DND-41 (cell line): Measurements from ENCODE around the gene C1orf174.

Source experiments
- ATAC-seq: fragments of 200-7000 bp; cut with Tn5 transposase; 3 replicates; pipeline ENCODE4 v1.9.1; 2021; ENCODE audit warnings: low read depth; ENCODE audit not compliant: insufficient read depth
- DNase-seq: peaks from one replicate; pipeline ENCODE4 v3.0.0-alpha.2; 2020
- H2AFZ ChIP-seq: 2 replicates; pipeline ENCODE4 v1.6.0; 2012; ENCODE audit warnings: low read depth, low read length
- H3K27ac ChIP-seq: 2 replicates; pipeline ENCODE4 v1.5.1; 2012; ENCODE audit warnings: low read length, inconsistent platforms
- H3K27me3 ChIP-seq: fragments of 200-600 bp; sonication (generic); 2 replicates; pipeline ENCODE4 v1.6.0; 2012; ENCODE audit warnings: low read length, mild to moderate bottlenecking, inconsistent platforms; ENCODE audit not compliant: insufficient read depth, poor library complexity
- H3K36me3 ChIP-seq: 2 replicates; pipeline ENCODE4 v1.5.1; 2012; ENCODE audit warnings: low read length, inconsistent platforms; ENCODE audit not compliant: insufficient read depth
- H3K4me1 ChIP-seq: 2 replicates; pipeline ENCODE4 v1.5.1; 2012; ENCODE audit warnings: mild to moderate bottlenecking, low read length; ENCODE audit not compliant: insufficient read depth
- H3K4me2 ChIP-seq: 2 replicates; pipeline ENCODE4 v1.6.0; 2012; ENCODE audit warnings: mild to moderate bottlenecking, moderate library complexity, low read length, inconsistent platforms; ENCODE audit not compliant: insufficient read depth
- H3K4me3 ChIP-seq, 2 experiments: fragments of 200-600 bp in 1 of 2; shearing (Covaris generic) in 1 of 2; 2 replicates each; pipeline ENCODE4 v1.5.1; 2012 to 2016; ENCODE audit warnings: inconsistent platforms in 2 of 2, low read length in 2 of 2, mild to moderate bottlenecking in 2 of 2, low read depth in 1 of 2, moderate library complexity in 1 of 2
- H3K79me2 ChIP-seq: 2 replicates; pipeline ENCODE4 v1.6.0; 2012; ENCODE audit warnings: low read length, inconsistent platforms; ENCODE audit not compliant: insufficient read depth
- H3K9ac ChIP-seq: 2 replicates; pipeline ENCODE4 v1.6.0; 2012; ENCODE audit warnings: low read depth, mild to moderate bottlenecking, inconsistent platforms, low read length, moderate library complexity
- H3K9me3 ChIP-seq: 2 replicates; pipeline ENCODE4 v1.5.1; 2012; ENCODE audit warnings: low read length, moderate library complexity, mild to moderate bottlenecking, inconsistent platforms; ENCODE audit not compliant: insufficient read depth, severe bottlenecking
- H4K20me1 ChIP-seq: 2 replicates; pipeline ENCODE4 v1.6.0; 2012; ENCODE audit warnings: low read length; ENCODE audit not compliant: insufficient read depth
- CTCF ChIP-seq: IDR thresholded peaks from 2 replicates; pipeline ENCODE4 v1.5.1; 2012; ENCODE audit warnings: borderline replicate concordance, low read length, moderate library complexity, mild to moderate bottlenecking; ENCODE audit not compliant: poor library complexity, severe bottlenecking; ENCODE audit errors: extremely low read depth
- EZH2 ChIP-seq: IDR thresholded peaks from 3 replicates; pipeline ENCODE4 v1.6.1; 2012; ENCODE audit warnings: borderline replicate concordance, low read depth, mild to moderate bottlenecking, moderate library complexity, low read length, inconsistent platforms; ENCODE audit not compliant: severe bottlenecking

Gene C1orf174

GRCh38 chr1:3876716-3877115 is 23.4 kb downstream of the C1orf174 start:
- DNase-seq (no peak), ATAC-seq (no peak)
- no peak for TF ChIP-seq CTCF
- TF ChIP-seq EZH2: no peak
- Histone ChIP-seq H3K36me3 (peaks cover 43% of the 10 kb centered on the region), H3K27me3 (no peaks in the 10 kb centered on the region), H3K9me3 (peaks cover 10% of the 10 kb centered on the region), H3K79me2 (no peaks in the 10 kb centered on the region), H3K4me3 (no peak overlapping the region), H3K9ac (no peak overlapping the region), H3K27ac (no peak overlapping the region), H2AFZ (no peak overlapping the region), H3K4me1 (no peaks in the 10 kb centered on the region), H4K20me1 (no peaks in the 10 kb centered on the region), H3K4me2 (no peak overlapping the region)

GRCh38 chr1:3874736-3875135 is 25.3 kb downstream of the C1orf174 start:
- Histone ChIP-seq H3K79me2 (no peaks in the 10 kb centered on the region), H3K4me2 (no peak overlapping the region), H3K36me3 (peaks cover 47% of the 10 kb centered on the region), H3K9ac (no peak overlapping the region), H3K27me3 (no peaks in the 10 kb centered on the region), H3K9me3 (peaks cover 10% of the 10 kb centered on the region), H3K4me1 (no peaks in the 10 kb centered on the region), H4K20me1 (no peaks in the 10 kb centered on the region), H3K27ac (no peak overlapping the region), H2AFZ (no peak overlapping the region), H3K4me3 (no peak overlapping the region)
- DNase-seq (no peak), ATAC-seq (no peak)
- TF ChIP-seq CTCF (no peak), EZH2 (no peak)

- H3K4me2 ChIP-seq: no peak overlapping the region
- peaks cover 53% of the 10 kb centered on the region for H3K36me3 ChIP-seq
- TF ChIP-seq CTCF (no peak), EZH2 (no peak)
- H3K27me3 ChIP-seq: no peaks in the 10 kb centered on the region
- no peaks in the 10 kb centered on the region for H3K4me1 ChIP-seq
- no peaks in the 10 kb centered on the region for H3K79me2 ChIP-seq
- no peaks in the 10 kb centered on the region for H3K9me3 ChIP-seq
- H2AFZ ChIP-seq: no peak overlapping the region
- H3K9ac ChIP-seq: no peak overlapping the region
- DNase-seq: no peak
- no peak overlapping the region for H3K4me3 ChIP-seq
- no peak overlapping the region for H3K27ac ChIP-seq
- no peaks in the 10 kb centered on the region for H4K20me1 ChIP-seq
- ATAC-seq: no peak
These were observed 27.5 kb downstream of the C1orf174 start for GRCh38 chr1:3872546-3872945.

- no peak overlapping the region for H2AFZ ChIP-seq
- peaks cover 53% of the 10 kb centered on the region for H3K36me3 ChIP-seq
- H4K20me1 ChIP-seq: no peaks in the 10 kb centered on the region
- H3K4me3 ChIP-seq: no peak overlapping the region
- no peaks in the 10 kb centered on the region for H3K4me1 ChIP-seq
- no peaks in the 10 kb centered on the region for H3K79me2 ChIP-seq
- H3K9me3 ChIP-seq: no peaks in the 10 kb centered on the region
- no peak overlapping the region for H3K9ac ChIP-seq
- no peak overlapping the region for H3K27ac ChIP-seq
- no peak for ATAC-seq
- no peak overlapping the region for H3K4me2 ChIP-seq
- DNase-seq: no peak
- TF ChIP-seq CTCF: no peak
- TF ChIP-seq EZH2: no peak
- H3K27me3 ChIP-seq: no peaks in the 10 kb centered on the region
These were observed 28.6 kb downstream of the C1orf174 start for GRCh38 chr1:3871451-3871805.
